HepG2 (cell line): Measurements from ENCODE around the gene SMDT1. TPM values are rescaled to one million over a fixed set of nuclear protein-coding genes. Genes with fewer than 3 reads are reported as not detected.
A peak's percentile ranks its signal among the peaks of the same experiment; 100 is the strongest.

Experiments used
- FOXK1 ChIP-seq: sonication (generic); formaldehyde crosslinking; IDR thresholded peaks from 2 replicates; pipeline ENCODE4 v1.4.0; 2020; ENCODE audit warnings: low read depth, missing genetic modification reagents, borderline replicate concordance
- HMGXB3 ChIP-seq: sonication (generic); formaldehyde crosslinking; IDR thresholded peaks from 2 replicates; pipeline ENCODE4 v1.4.0; 2020; ENCODE audit warnings: missing genetic modification reagents, borderline replicate concordance
- HOXA3 ChIP-seq: sonication (generic); formaldehyde crosslinking; IDR thresholded peaks from 2 replicates; pipeline ENCODE4 v1.5.0; 2020; ENCODE audit warnings: missing genetic modification reagents
- KDM2A ChIP-seq: sonication (generic); formaldehyde crosslinking; IDR thresholded peaks from 2 replicates; pipeline ENCODE4 v1.4.0; 2020; ENCODE audit warnings: low read depth, missing genetic modification reagents, borderline replicate concordance
- MAF1 ChIP-seq: sonication (generic); formaldehyde crosslinking; IDR thresholded peaks from 2 replicates; pipeline ENCODE4 v1.5.0; 2020; ENCODE audit warnings: missing genetic modification reagents, borderline replicate concordance
- MBD4 ChIP-seq: IDR thresholded peaks from 2 replicates; pipeline ENCODE4 v1.6.1; 2012; ENCODE audit warnings: low read length, inconsistent platforms, borderline replicate concordance
- PHB2 ChIP-seq: fragments of 450-650 bp; IDR thresholded peaks from 2 replicates; pipeline ENCODE4 v1.6.1; 2018; ENCODE audit not compliant: partially characterized antibody
- POGZ ChIP-seq: sonication (generic); formaldehyde crosslinking; IDR thresholded peaks from 2 replicates; pipeline ENCODE4 v1.4.0; 2020; ENCODE audit warnings: mild to moderate bottlenecking, missing genetic modification reagents
- PRPF4 ChIP-seq: fragments of 200-400 bp; formaldehyde crosslinking; IDR thresholded peaks from 2 replicates; pipeline ENCODE4 v1.6.1; 2016; ENCODE audit warnings: low read length, low read depth; ENCODE audit not compliant: poor library complexity, severe bottlenecking
- SMARCC2 ChIP-seq: fragments of 450-650 bp; IDR thresholded peaks from 2 replicates; pipeline ENCODE4 v1.6.1; 2017; ENCODE audit warnings: antibody characterized with exemption, mild to moderate bottlenecking
- TAF1 ChIP-seq: sonication (generic); formaldehyde crosslinking; IDR thresholded peaks from 2 replicates; pipeline ENCODE4 v1.4.0; 2020; ENCODE audit warnings: missing genetic modification reagents
- TCF12 ChIP-seq, 2 experiments: fragments of 450-650 bp in 1 of 2; sonication (generic) in 1 of 2; formaldehyde crosslinking in 1 of 2; IDR thresholded peaks; 2 replicates each; pipeline versions ENCODE4 v1.6.1 to v1.8.0; 2017 to 2022; ENCODE audit warnings: antibody characterized with exemption in 1 of 2, mild to moderate bottlenecking in 1 of 2, missing genetic modification reagents in 1 of 2, moderate library complexity in 1 of 2
- TGIF2 ChIP-seq: IDR thresholded peaks from 2 replicates; pipeline ENCODE4 v1.6.1; 2016; ENCODE audit warnings: control low read depth, missing compliant biosample characterization
- TP53 ChIP-seq: sonication (generic); formaldehyde crosslinking; conservative IDR thresholded peaks from 2 replicates; pipeline ENCODE4 v1.4.0; 2020; ENCODE audit warnings: missing genetic modification reagents
- XRCC5 ChIP-seq: fragments of 200-400 bp; formaldehyde crosslinking; optimal IDR thresholded peaks from 2 replicates; pipeline ENCODE3; 2017; ENCODE audit warnings: mild to moderate bottlenecking, low read length
- YY1 ChIP-seq: IDR thresholded peaks from 2 replicates; pipeline ENCODE4 v1.6.1; 2011; ENCODE audit warnings: low read length, low read depth, moderate library complexity, mild to moderate bottlenecking; ENCODE audit not compliant: insufficient read depth, insufficient replicate concordance
- ZBTB10 ChIP-seq: sonication (generic); formaldehyde crosslinking; IDR thresholded peaks from 2 replicates; pipeline ENCODE4 v1.4.0; 2020; ENCODE audit warnings: missing genetic modification reagents, borderline replicate concordance
- ZFY ChIP-seq: sonication (generic); formaldehyde crosslinking; IDR thresholded peaks from 2 replicates; pipeline ENCODE4 v1.4.0; 2020; ENCODE audit warnings: missing genetic modification reagents
- ZNF138 ChIP-seq: sonication (generic); formaldehyde crosslinking; IDR thresholded peaks from 2 replicates; pipeline ENCODE4 v1.5.0; 2020; ENCODE audit warnings: mild to moderate bottlenecking, low read depth, missing genetic modification reagents
- ZNF274 ChIP-seq: sonication (generic); formaldehyde crosslinking; IDR thresholded peaks from 2 replicates; pipeline ENCODE4 v1.5.1; 2020; ENCODE audit warnings: mild to moderate bottlenecking, missing genetic modification reagents
- ZNF331 ChIP-seq: sonication (generic); formaldehyde crosslinking; IDR thresholded peaks from 2 replicates; pipeline ENCODE4 v1.4.0; 2020; ENCODE audit warnings: missing genetic modification reagents
- ZNF556 ChIP-seq: sonication (generic); formaldehyde crosslinking; IDR thresholded peaks from 2 replicates; pipeline ENCODE4 v1.4.0; 2020; ENCODE audit warnings: mild to moderate bottlenecking, missing genetic modification reagents, borderline replicate concordance
- ZNF576 ChIP-seq: sonication (generic); formaldehyde crosslinking; IDR thresholded peaks from 2 replicates; pipeline ENCODE4 v1.4.0; 2020; ENCODE audit warnings: mild to moderate bottlenecking, missing genetic modification reagents
- polyA plus RNA-seq, 8 experiments: library from polyadenylated mRNA; depleted of rRNA in 3 of 8; stranded (reverse) in 7 of 8; unstranded in 1 of 8; fragments of >200 nt; fragmentation: Illumina TruSeq in 4 of 8; extraction: Trizol in 4 of 8; gene quantifications; 2 replicates each; pipeline versions ENCODE4 v1.2.1 to v1.2.3, GENCODE V29; 2011 to 2016; ENCODE audit warnings: low read depth in 4 of 8, missing spikeins in 1 of 8, mixed read lengths in 1 of 8; ENCODE audit not compliant: insufficient read depth in 1 of 8
- total RNA-seq, 5 experiments: library from RNA; depleted of rRNA; stranded (reverse); fragments of >200 nt; fragmentation: Illumina TruSeq; extraction: Trizol; gene quantifications; 2 replicates each; pipeline ENCODE4 v1.2.3, GENCODE V29; 2016; ENCODE audit warnings: low read depth in 1 of 5

The SMDT1 gene
- total and polyA plus RNA-seq, 2 of the 13 experiments (the other 11 are each of a cell fraction or from before 2014, with no cell fraction given), result 8.3 to 26.6 TPM

GRCh38 chr22:42070517-42071422, 8.7 kb upstream of the SMDT1 start, which contains the start of gene NAGA (continued):
- TF ChIP-seq YY1 (peak; percentile 17), POGZ (peak; percentile 90), ZFY (CRISPR knock-in tag) (peak; percentile 89), PRPF4 (no peak), SMARCC2 (no peak), MBD4 (no peak), XRCC5 (no peak), TAF1 (CRISPR knock-in tag) (peak; percentile 79), ZBTB10 (CRISPR knock-in tag) (no peak; the same call in 1 of the 2 replicates), TP53 (0 out of 2 replicates have a peak, but pooled peaks have one; percentile 55), TGIF2 (CRISPR knock-in tag) (no peak), ZNF138 (CRISPR knock-in tag) (no peak), PHB2 (no peak), KDM2A (CRISPR knock-in tag) (peak; percentile 74; the same call in 1 of the 2 replicates), HMGXB3 (CRISPR knock-in tag) (peak; percentile 68), TCF12 (IDR thresholded peaks at IDR 0.05) (no peak), TCF12 (CRISPR knock-in tag; IDR thresholded peaks at IDR 0.05) (no peak), ZNF331 (peak; percentile 76; the same call in 1 of the 2 replicates), ZNF556 (CRISPR knock-in tag) (peak; percentile 62; the same call in 1 of the 2 replicates), MAF1 (CRISPR knock-in tag) (no peak), HOXA3 (peak; percentile 76; the same call in 1 of the 2 replicates), ZNF274 (peak; percentile 89), FOXK1 (no peak), ZNF576 (CRISPR knock-in tag) (no peak)
